CD14-positive monocyte (primary cell): ENCODE results near the gene BCAS4. TPM values are rescaled to one million over a fixed set of nuclear protein-coding genes. Genes with fewer than 3 reads are reported as not detected.

Experiments
- DNase-seq, 3 donors: peaks; one replicate each; pipeline ENCODE4 v3.0.0-alpha.2; 2011 to 2022
- H2AFZ ChIP-seq: 2 replicates; pipeline ENCODE4 v1.6.0; 2012; ENCODE audit warnings: mild to moderate bottlenecking, low read depth, low read length, inconsistent platforms; ENCODE audit not compliant: insufficient read depth, poor library complexity, severe bottlenecking
- H3K27ac ChIP-seq, 2 donors: 1 replicate in 1 of 2; 2 replicates in 1 of 2; pipeline ENCODE4 v1.5.1; 2012 to 2013; ENCODE audit warnings: low read length in 2 of 2, control low read depth in 1 of 2, inconsistent platforms in 1 of 2, low read depth in 1 of 2, mild to moderate bottlenecking in 1 of 2
- H3K27me3 ChIP-seq, 2 donors: one replicate each; pipeline versions ENCODE4 v1.6.0 to v1.6.1; 2011 to 2013; ENCODE audit warnings: low read length in 2 of 2; ENCODE audit not compliant: control insufficient read depth in 2 of 2, insufficient read depth in 2 of 2
- H3K36me3 ChIP-seq, 2 donors: replicated peaks in 1 of 2; 1 replicate in 1 of 2; 2 replicates in 1 of 2; pipeline versions ENCODE4 v1.5.1 to v1.6.1; 2012 to 2013; ENCODE audit warnings: low read length in 2 of 2, control low read depth in 1 of 2, inconsistent platforms in 1 of 2, mild to moderate bottlenecking in 1 of 2; ENCODE audit not compliant: insufficient read depth in 2 of 2, control insufficient read depth in 1 of 2
- H3K4me1 ChIP-seq, 2 donors: 1 replicate in 1 of 2; 2 replicates in 1 of 2; pipeline versions ENCODE4 v1.5.1 to v1.6.1; 2012 to 2013; ENCODE audit warnings: low read length in 2 of 2, control low read depth in 1 of 2, inconsistent platforms in 1 of 2, mild to moderate bottlenecking in 1 of 2, moderate library complexity in 1 of 2; ENCODE audit not compliant: insufficient read depth in 2 of 2, control insufficient read depth in 1 of 2
- H3K4me2 ChIP-seq: replicated peaks from 2 replicates; pipeline ENCODE3; 2012; ENCODE audit warnings: low read length, moderate library complexity, mild to moderate bottlenecking; ENCODE audit not compliant: poor library complexity, severe bottlenecking; ENCODE audit errors: extremely low read depth
- H3K4me3 ChIP-seq, 3 experiments: fragments of 200-600 bp in 1 of 3; sonication (generic) in 1 of 3; replicated peaks in 1 of 3; 1 replicate in 2 of 3; 2 replicates in 1 of 3; pipeline ENCODE4 v1.5.1; 2011 to 2013; ENCODE audit warnings: low read length in 3 of 3, mild to moderate bottlenecking in 3 of 3, control low read depth in 2 of 3, low read depth in 2 of 3, inconsistent platforms in 1 of 3, moderate library complexity in 1 of 3
- H3K79me2 ChIP-seq: 2 replicates; pipeline ENCODE4 v1.6.0; 2012; ENCODE audit warnings: mild to moderate bottlenecking, control low read depth, inconsistent platforms, low read length, moderate library complexity; ENCODE audit not compliant: insufficient read depth
- H3K9ac ChIP-seq: 2 replicates; pipeline ENCODE4 v1.6.0; 2017; ENCODE audit warnings: low read length, mild to moderate bottlenecking; ENCODE audit not compliant: insufficient read depth, poor library complexity, severe bottlenecking
- H3K9me3 ChIP-seq, 2 donors: replicated peaks in 1 of 2; 1 replicate in 1 of 2; 2 replicates in 1 of 2; pipeline versions ENCODE4 v1.5.1 to v1.6.1; 2012 to 2013; ENCODE audit warnings: low read length in 2 of 2, control low read depth in 1 of 2; ENCODE audit not compliant: control insufficient read depth in 1 of 2, insufficient read depth in 1 of 2
- H4K20me1 ChIP-seq: 2 replicates; pipeline ENCODE4 v1.6.0; 2012; ENCODE audit warnings: mild to moderate bottlenecking, low read length, control low read depth, moderate library complexity; ENCODE audit not compliant: insufficient read depth
- H3K27ac Mint-ChIP-seq, 7 donors: one replicate each; pipeline ENCODE4 v1.8.0; 2020; ENCODE audit warnings: mild to moderate bottlenecking in 7 of 7, mixed read lengths in 7 of 7, moderate library complexity in 6 of 7, inconsistent platforms in 2 of 7
- H3K27me3 Mint-ChIP-seq, 3 donors: one replicate each; pipeline ENCODE4 v1.8.0; 2021 to 2022; ENCODE audit warnings: low read depth in 3 of 3, mild to moderate bottlenecking in 3 of 3, mixed read lengths in 3 of 3, moderate library complexity in 3 of 3, inconsistent platforms in 1 of 3
- H3K36me3 Mint-ChIP-seq, 2 donors: one replicate each; pipeline ENCODE4 v1.8.0; 2020; ENCODE audit warnings: mixed read lengths in 2 of 2, inconsistent platforms in 1 of 2, mild to moderate bottlenecking in 1 of 2
- H3K4me1 Mint-ChIP-seq: one replicate; pipeline ENCODE4 v1.8.0; 2020; ENCODE audit warnings: mild to moderate bottlenecking, mixed read lengths
- H3K4me3 Mint-ChIP-seq, 2 donors: one replicate each; pipeline ENCODE4 v1.8.0; 2020; ENCODE audit warnings: mild to moderate bottlenecking in 2 of 2, mixed read lengths in 2 of 2, moderate library complexity in 1 of 2
- H3K9me3 Mint-ChIP-seq, 7 donors: one replicate each; pipeline ENCODE4 v1.8.0; 2020 to 2022; ENCODE audit warnings: mixed read lengths in 7 of 7, mild to moderate bottlenecking in 6 of 7, moderate library complexity in 6 of 7, inconsistent platforms in 2 of 7
- CTCF ChIP-seq: fragments of 200-600 bp; IDR thresholded peaks from one replicate; pipeline ENCODE4 v1.8.0; 2022; ENCODE audit warnings: antibody characterized with exemption, mild to moderate bottlenecking
- WGBS: methylation state at CpG from one replicate; pipeline ENCODE4 v1.1.5; 2013; ENCODE audit warnings: missing lambda C conversion rate; ENCODE audit not compliant: insufficient coverage; 5-methylcytosine and 5-hydroxymethylcytosine counted together
- intact Hi-C, 2 donors: fragments of 100-400 bp; cut with micrococcal nuclease; formaldehyde crosslinking; loops; one replicate each; pipeline versions ENCODE4 v1.15.0 to v1.15.1; 2023
- polyA plus RNA-seq, 3 donors: library from polyadenylated mRNA; depleted of rRNA in 1 of 3; unstranded in 2 of 3; stranded (reverse) in 1 of 3; fragments of 300-500 nt in 2 of 3; fragments of >200 nt in 1 of 3; fragmentation: Illumina TruSeq in 2 of 3; gene quantifications; 1 replicate in 2 of 3; 2 replicates in 1 of 3; pipeline ENCODE4 v1.2.3, GENCODE V29; 2012 to 2021

The BCAS4 gene
- polyA plus RNA-seq, 3 donors, result 0.16 to 1.0 (median 0.69) TPM

GRCh38 chr20:50919567-50919966, 124.7 kb downstream of the BCAS4 start:
- peaks cover 0 to 4% of the 10 kb centered on the region in 2 donors for H3K4me1 ChIP-seq
- no peak overlapping the region for H3K27ac ChIP-seq

GRCh38 chr20:50920997-50921396, 126.1 kb downstream of the BCAS4 start:
- Histone ChIP-seq H3K4me2 (no peak overlapping the region), H3K36me3 (peaks cover 8 to 25% of the 10 kb centered on the region in 2 donors), H3K27ac (peak overlapping the region in 1 of 2 donors; percentile 47), H3K27me3 (no peaks in the 10 kb centered on the region), H2AFZ (no peak overlapping the region), H3K4me1 (peaks cover 0 to 4% of the 10 kb centered on the region in 2 donors), H3K79me2 (peaks cover 100% of the 10 kb centered on the region), H3K4me3 (no peak overlapping the region), H3K9me3 (no peaks in the 10 kb centered on the region), H3K9ac (no peak overlapping the region), H4K20me1 (peaks cover 100% of the 10 kb centered on the region)
- H3K27me3 Mint-ChIP-seq, result no peaks in the 10 kb centered on the region
- H3K4me3 Mint-ChIP-seq, result no peak overlapping the region
- TF ChIP-seq CTCF, result no peak
- peaks cover 18 to 42% of the 10 kb centered on the region in 2 donors for H3K36me3 Mint-ChIP-seq
- intact Hi-C loops, result loop anchor here in 1 of 2 donors (10.0 kb wide), 1 partner anchor 96 kb away; no protein-coding TSS in a partner anchor
- no peak for DNase-seq
- H3K9me3 Mint-ChIP-seq, result no peaks in the 10 kb centered on the region
- peak overlapping the region in 2 of 7 donors; percentile 6 to 21 for H3K27ac Mint-ChIP-seq
- peaks cover 38% of the 10 kb centered on the region for H3K4me1 Mint-ChIP-seq

More at GRCh38 chr20:50919567-50919966, 124.7 kb downstream of the BCAS4 start:
- H4K20me1 ChIP-seq, result peaks cover 100% of the 10 kb centered on the region
- intact Hi-C loops, result no loop called here
- H3K9me3 Mint-ChIP-seq, result no peaks in the 10 kb centered on the region
- H3K4me3 Mint-ChIP-seq, result no peak overlapping the region
- H3K4me1 Mint-ChIP-seq, result peaks cover 39% of the 10 kb centered on the region
- no peak overlapping the region for H3K4me2 ChIP-seq
- no peak for TF ChIP-seq CTCF
- H3K9me3 ChIP-seq, result no peaks in the 10 kb centered on the region
- no peaks in the 10 kb centered on the region for H3K27me3 ChIP-seq
- H3K4me3 ChIP-seq, result no peak overlapping the region
- peaks cover 100% of the 10 kb centered on the region for H3K79me2 ChIP-seq
- H3K36me3 ChIP-seq, result peaks cover 8 to 17% of the 10 kb centered on the region in 2 donors
- H3K27me3 Mint-ChIP-seq, result no peaks in the 10 kb centered on the region
- 85% methylated on average over 5 of the region's 6 CpGs for WGBS
- H2AFZ ChIP-seq, result no peak overlapping the region
- no peak overlapping the region for H3K9ac ChIP-seq
- H3K36me3 Mint-ChIP-seq, result peaks cover 15 to 31% of the 10 kb centered on the region in 2 donors
- DNase-seq, result peak in 1 of 3 donors; percentile 7
- H3K27ac Mint-ChIP-seq, result peak overlapping the region in 4 of 7 donors; percentile 51 to 74 (median 69)
